Liver (tissue), 9 donors: ENCODE measurements around the gene NFIB. TPM values are rescaled to one million over a fixed set of nuclear protein-coding genes. Genes with fewer than 3 reads are reported as not detected.
A peak's percentile ranks its signal among the peaks of the same experiment; 100 is the strongest.

Source experiments
- DNase-seq: peaks from one replicate; pipeline ENCODE4 v3.0.0-alpha.2; 2017; ENCODE audit warnings: low spot score
- H3K27ac ChIP-seq, 2 donors: one replicate each; pipeline ENCODE4 v1.7.0; 2013; ENCODE audit warnings: inconsistent platforms in 2 of 2, low read length in 2 of 2, control low read depth in 1 of 2, low read depth in 1 of 2, mild to moderate bottlenecking in 1 of 2
- H3K27me3 ChIP-seq, 4 donors: one replicate each; pipeline versions ENCODE4 v1.6.1 to v1.7.0; 2013; ENCODE audit warnings: low read length in 3 of 4, inconsistent platforms in 1 of 4, mild to moderate bottlenecking in 1 of 4, moderate library complexity in 1 of 4; ENCODE audit not compliant: control insufficient read depth in 4 of 4, insufficient read depth in 4 of 4
- H3K36me3 ChIP-seq, 4 donors: one replicate each; pipeline versions ENCODE4 v1.6.1 to v1.7.0; 2013; ENCODE audit warnings: low read length in 3 of 4, mild to moderate bottlenecking in 3 of 4, low read depth in 1 of 4, moderate library complexity in 1 of 4; ENCODE audit not compliant: control insufficient read depth in 4 of 4, insufficient read depth in 3 of 4
- H3K4me1 ChIP-seq, 4 donors: one replicate each; pipeline versions ENCODE4 v1.6.1 to v1.7.0; 2013; ENCODE audit warnings: low read length in 3 of 4, mild to moderate bottlenecking in 3 of 4, moderate library complexity in 1 of 4; ENCODE audit not compliant: control insufficient read depth in 4 of 4, insufficient read depth in 4 of 4
- H3K4me3 ChIP-seq, 3 donors: one replicate each; pipeline versions ENCODE4 v1.6.1 to v1.7.0; 2013; ENCODE audit warnings: low read length in 3 of 3, control low read depth in 1 of 3, low read depth in 1 of 3, mild to moderate bottlenecking in 1 of 3
- H3K9ac ChIP-seq, 2 donors: one replicate each; pipeline ENCODE4 v1.7.0; 2013; ENCODE audit warnings: low read length in 2 of 2, mild to moderate bottlenecking in 2 of 2, moderate library complexity in 2 of 2, control low read depth in 1 of 2, low read depth in 1 of 2
- H3K9me3 ChIP-seq, 4 donors: one replicate each; pipeline versions ENCODE4 v1.6.1 to v1.7.0; 2013; ENCODE audit warnings: low read length in 3 of 4; ENCODE audit not compliant: control insufficient read depth in 4 of 4
- ATF3 ChIP-seq: IDR thresholded peaks from 2 replicates; pipeline ENCODE4 v1.6.1; 2016; ENCODE audit warnings: antibody characterized with exemption
- CTCF ChIP-seq: fragments of 150-350 bp; IDR thresholded peaks from 2 replicates; pipeline ENCODE4 v1.5.1; 2017; ENCODE audit warnings: improper control_type of control experiment, low read depth, low read length; ENCODE audit not compliant: missing input control
- EGR1 ChIP-seq, 2 donors: IDR thresholded peaks; 2 replicates each; pipeline ENCODE4 v1.6.1; 2016 to 2018; ENCODE audit warnings: antibody characterized with exemption in 2 of 2, low read depth in 2 of 2
- FOXA1 ChIP-seq: IDR thresholded peaks from 2 replicates; pipeline ENCODE4 v1.6.1; 2016; ENCODE audit warnings: antibody characterized with exemption
- FOXA2 ChIP-seq: IDR thresholded peaks from 2 replicates; pipeline ENCODE4 v1.6.1; 2016; ENCODE audit warnings: antibody characterized with exemption
- GABPA ChIP-seq, 2 donors: IDR thresholded peaks in 1 of 2; conservative IDR thresholded peaks in 1 of 2; 2 replicates each; pipeline ENCODE4 v1.6.1; 2016; ENCODE audit warnings: antibody characterized with exemption in 2 of 2, mild to moderate bottlenecking in 1 of 2, moderate library complexity in 1 of 2
- HNF4A ChIP-seq, 2 donors: conservative IDR thresholded peaks; 2 replicates each; pipeline ENCODE4 v1.6.1; 2016; ENCODE audit warnings: antibody characterized with exemption in 2 of 2, mild to moderate bottlenecking in 2 of 2
- HNF4G ChIP-seq: IDR thresholded peaks from 2 replicates; pipeline ENCODE4 v1.6.1; 2016; ENCODE audit warnings: antibody characterized with exemption
- JUND ChIP-seq, 2 donors: IDR thresholded peaks; 2 replicates each; pipeline ENCODE4 v1.6.1; 2016; ENCODE audit warnings: antibody characterized with exemption in 2 of 2
- MAX ChIP-seq: IDR thresholded peaks from 2 replicates; pipeline ENCODE4 v1.6.1; 2016; ENCODE audit warnings: antibody characterized with exemption
- NR2F2 ChIP-seq: IDR thresholded peaks from 2 replicates; pipeline ENCODE4 v1.6.1; 2016; ENCODE audit warnings: antibody characterized with exemption
- RAD21 ChIP-seq, 2 donors: IDR thresholded peaks; 2 replicates each; pipeline ENCODE4 v1.6.1; 2016; ENCODE audit warnings: antibody characterized with exemption in 2 of 2, mild to moderate bottlenecking in 2 of 2
- REST ChIP-seq: IDR thresholded peaks from 2 replicates; pipeline ENCODE4 v1.6.1; 2016; ENCODE audit warnings: antibody characterized with exemption, mild to moderate bottlenecking
- RXRA ChIP-seq, 2 donors: IDR thresholded peaks; 2 replicates each; pipeline ENCODE4 v1.6.1; 2017 to 2018; ENCODE audit warnings: antibody characterized with exemption in 2 of 2, mild to moderate bottlenecking in 1 of 2
- SP1 ChIP-seq: IDR thresholded peaks from 2 replicates; pipeline ENCODE4 v1.6.1; 2018; ENCODE audit warnings: antibody characterized with exemption, mild to moderate bottlenecking
- TAF1 ChIP-seq: conservative IDR thresholded peaks from 2 replicates; pipeline ENCODE4 v1.6.1; 2016; ENCODE audit warnings: antibody characterized with exemption, mild to moderate bottlenecking
- YY1 ChIP-seq: IDR thresholded peaks from 2 replicates; pipeline ENCODE4 v1.6.1; 2016; ENCODE audit warnings: antibody characterized with exemption, mild to moderate bottlenecking
- ZBTB33 ChIP-seq: IDR thresholded peaks from 2 replicates; pipeline ENCODE4 v1.6.1; 2016; ENCODE audit warnings: antibody characterized with exemption
- WGBS: extraction: QIAGEN DNeasy Blood & Tissue Kit; methylation state at CpG from one replicate; pipeline ENCODE4 v1.1.7; 2013; 5-methylcytosine and 5-hydroxymethylcytosine counted together
- polyA plus RNA-seq, 2 donors: library from polyadenylated mRNA; stranded (reverse) in 1 of 2; unstranded in 1 of 2; fragments of 200-250 nt in 1 of 2; fragments of >200 nt in 1 of 2; fragmentation: Nextera tagmentation in 1 of 2; extraction: Ambion mirVana in 1 of 2; gene quantifications; one replicate each; pipeline versions ENCODE4 v1.2.1 to v1.2.3, GENCODE V29; 2013 to 2015
- total RNA-seq, 2 donors: library from RNA; depleted of rRNA; stranded (reverse); fragments of >200 nt; gene quantifications; one replicate each; pipeline ENCODE4 v1.2.3, GENCODE V29; 2014
- donor health status: healthy.
- donor health status: healthy.
- donor health status: healthy.
- donor health status: healthy.
- donor health status: healthy.

The NFIB gene
- total and polyA plus RNA-seq, 4 donors: 3.2 to 23.2 (median 8.0) TPM

GRCh38 chr9:14323083-14323971, 9.4 kb upstream of the NFIB start:
- Histone ChIP-seq H3K4me3 (peak overlapping the region; percentile 60 to 95 (median 94)), H3K9me3 (no peaks in the 10 kb centered on the region), H3K9ac (peak overlapping the region; percentile 39 to 69), H3K27me3 (no peaks in the 10 kb centered on the region), H3K36me3 (no peaks in the 10 kb centered on the region), H3K27ac (peak overlapping the region; percentile 87 to 97), H3K4me1 (peaks cover 0 to 42% (median 36%) of the 10 kb centered on the region in 4 donors)
- TF ChIP-seq MAX: peak; percentile 23
- TF ChIP-seq JUND (IDR thresholded peaks at IDR 0.05): no peak
- 20% methylated on average over 17 of the region's 17 CpGs for WGBS
- DNase-seq: no peak

- peak overlapping the region; percentile 82 to 95 (median 94) for H3K4me3 ChIP-seq
These were observed 8.5 kb upstream of the NFIB start for GRCh38 chr9:14322211-14323082.

More at GRCh38 chr9:14322211-14323082, 8.5 kb upstream of the NFIB start:
- no peaks in the 10 kb centered on the region for H3K36me3 ChIP-seq
- no peak for TF ChIP-seq RXRA (IDR thresholded peaks at IDR 0.05)
- peak; percentile 25 for TF ChIP-seq SP1
- TF ChIP-seq REST: peak; percentile 18
- no peak for TF ChIP-seq JUND (IDR thresholded peaks at IDR 0.05)
- TF ChIP-seq CTCF: peak; percentile 46
- TF ChIP-seq RAD21 (IDR thresholded peaks at IDR 0.05): peak; percentile 69 to 72
- TF ChIP-seq ATF3: no peak
- TF ChIP-seq HNF4A (conservative IDR thresholded peaks at IDR 0.05): no peak
- peak in 1 of 2 donors; percentile 72 for TF ChIP-seq GABPA (IDR thresholded peaks at IDR 0.05 in 1 of 2, conservative IDR thresholded peaks at IDR 0.05 in 1 of 2)
- TF ChIP-seq FOXA2: no peak
- TF ChIP-seq YY1: peak; percentile 11
- TF ChIP-seq FOXA1: no peak
- no peak for TF ChIP-seq NR2F2
- TF ChIP-seq HNF4G: no peak
- TF ChIP-seq EGR1 (IDR thresholded peaks at IDR 0.05; ENCODE audit: low read depth in 2 of 2): peak; percentile 17 to 90
- no peak for TF ChIP-seq ZBTB33
- TF ChIP-seq TAF1: no peak
- no peak for TF ChIP-seq MAX
- H3K27ac ChIP-seq: peak overlapping the region; percentile 87 to 97
- peaks cover 1 to 51% (median 44%) of the 10 kb centered on the region in 4 donors for H3K4me1 ChIP-seq
- under 1% methylated on average over 98 of the region's 98 CpGs for WGBS
- H3K9me3 ChIP-seq: no peaks in the 10 kb centered on the region
- peak; percentile 88 for DNase-seq
- no peaks in the 10 kb centered on the region for H3K27me3 ChIP-seq
- peak overlapping the region; percentile 64 to 69 for H3K9ac ChIP-seq
